ENCODE results near the gene CLCN7. TPM values are rescaled to one million over a fixed set of nuclear protein-coding genes. Genes with fewer than 3 reads are reported as not detected.

Gene CLCN7
- total RNA-seq, 2 experiments from 2014 or later, result 31.1 to 62.4 TPM

- no peaks in the 10 kb centered on the region; the same call in 1 of the 2 replicates for H3K79me2 ChIP-seq (ENCODE audit: insufficient read depth, low read depth, low read length)
- H3K4me3 ChIP-seq (ENCODE audit: low read depth, low read length, poor library complexity, severe bottlenecking), result peak overlapping the region; percentile 70
- H3K9me3 ChIP-seq (ENCODE audit: low read length), result no peaks in the 10 kb centered on the region
- TF ChIP-seq EZH2phosphoT487 (IDR thresholded peaks at IDR 0.05; ENCODE audit: borderline replicate concordance, low read depth, low read length), result no peak
- TF ChIP-seq CTCF (conservative IDR thresholded peaks at IDR 0.05; ENCODE audit: low read length), result no peak
- H3K9me2 ChIP-seq (ENCODE audit: insufficient read depth, low read length), result no peaks in the 10 kb centered on the region
- peaks cover 12% of the 10 kb centered on the region for H3K4me1 ChIP-seq (ENCODE audit: insufficient read depth, low read length, poor library complexity, severe bottlenecking)
- DNase-seq (ENCODE audit: low spot score), result peak; percentile 92
- POLR2A ChIA-PET, result no interaction called here
- intact Hi-C loops (cut with micrococcal nuclease; ENCODE audit: unreplicated experiment), result no loop called here
- no TSS peak for BruUV-seq (replicated peaks)
- H4K20me1 ChIP-seq (ENCODE audit: insufficient read depth, low read length), result peaks cover 4% of the 10 kb centered on the region; the same call in 1 of the 2 replicates
- no peak overlapping the region for H2AFZ ChIP-seq (ENCODE audit: low read length)
- CTCF ChIA-PET (ENCODE audit: unreplicated experiment), result no interaction called here
- peak overlapping the region; percentile 90 for H3K4me2 ChIP-seq (ENCODE audit: low read length)
- H3K27ac ChIP-seq (ENCODE audit: low read depth, low read length, poor library complexity, severe bottlenecking), result no peak overlapping the region
- no peaks in the 10 kb centered on the region for H3K36me3 ChIP-seq (ENCODE audit: insufficient read depth, low read length)
These were observed 66.5 kb downstream of the CLCN7 start for GRCh38 chr16:1408171-1408837.

- H3K36me3 ChIP-seq (ENCODE audit: insufficient read depth, low read length), result peaks cover 4% of the 10 kb centered on the region
- no peaks in the 10 kb centered on the region; the same call in 1 of the 2 replicates for H3K79me2 ChIP-seq (ENCODE audit: insufficient read depth, low read depth, low read length)
- peaks cover 10% of the 10 kb centered on the region for H3K4me1 ChIP-seq (ENCODE audit: insufficient read depth, low read length, poor library complexity, severe bottlenecking)
- intact Hi-C loops (cut with micrococcal nuclease; ENCODE audit: unreplicated experiment), result no loop called here
- no peak overlapping the region for H3K27ac ChIP-seq (ENCODE audit: low read depth, low read length, poor library complexity, severe bottlenecking)
- no peaks in the 10 kb centered on the region for H3K9me3 ChIP-seq (ENCODE audit: low read length)
- no TSS peak for BruUV-seq (replicated peaks)
- H3K4me2 ChIP-seq (ENCODE audit: low read length), result peak overlapping the region; percentile 90
- peak overlapping the region; percentile 70 for H3K4me3 ChIP-seq (ENCODE audit: low read depth, low read length, poor library complexity, severe bottlenecking)
- H4K20me1 ChIP-seq (ENCODE audit: insufficient read depth, low read length), result peaks cover 4% of the 10 kb centered on the region; the same call in 1 of the 2 replicates
- ChIA-PET POLR2A (no interaction called here), CTCF (ENCODE audit: unreplicated experiment) (no interaction called here)
- TF ChIP-seq CTCF (conservative IDR thresholded peaks at IDR 0.05; ENCODE audit: low read length), result no peak
- TF ChIP-seq EZH2phosphoT487 (IDR thresholded peaks at IDR 0.05; ENCODE audit: borderline replicate concordance, low read depth, low read length), result no peak
- H2AFZ ChIP-seq (ENCODE audit: low read length), result no peak overlapping the region
- no peak for DNase-seq (ENCODE audit: low spot score)
- no peaks in the 10 kb centered on the region for H3K9me2 ChIP-seq (ENCODE audit: insufficient read depth, low read length)
These were observed 67.1 kb downstream of the CLCN7 start for GRCh38 chr16:1407753-1408152.

GRCh38 chr16:1403733-1404132 lies 71.1 kb downstream of the CLCN7 start:
- Histone ChIP-seq H3K9me2 (ENCODE audit: insufficient read depth, low read length) (no peaks in the 10 kb centered on the region), H2AFZ (ENCODE audit: low read length) (no peak overlapping the region), H3K4me3 (ENCODE audit: low read depth, low read length, poor library complexity, severe bottlenecking) (no peak overlapping the region), H3K79me2 (ENCODE audit: insufficient read depth, low read depth, low read length) (no peaks in the 10 kb centered on the region; the same call in 1 of the 2 replicates), H3K36me3 (ENCODE audit: insufficient read depth, low read length) (peaks cover 15% of the 10 kb centered on the region), H4K20me1 (ENCODE audit: insufficient read depth, low read length) (peaks cover 4% of the 10 kb centered on the region; the same call in 1 of the 2 replicates), H3K9me3 (ENCODE audit: low read length) (no peaks in the 10 kb centered on the region), H3K4me1 (ENCODE audit: insufficient read depth, low read length, poor library complexity, severe bottlenecking) (peaks cover 10% of the 10 kb centered on the region), H3K27ac (ENCODE audit: low read depth, low read length, poor library complexity, severe bottlenecking) (no peak overlapping the region), H3K4me2 (ENCODE audit: low read length) (no peak overlapping the region)
- intact Hi-C loops (cut with micrococcal nuclease; ENCODE audit: unreplicated experiment), result no loop called here
- DNase-seq (ENCODE audit: low spot score), result no peak
- no peak for TF ChIP-seq CTCF (conservative IDR thresholded peaks at IDR 0.05; ENCODE audit: low read length)
- no peak for TF ChIP-seq EZH2phosphoT487 (IDR thresholded peaks at IDR 0.05; ENCODE audit: borderline replicate concordance, low read depth, low read length)
- CTCF ChIA-PET (ENCODE audit: unreplicated experiment), result no interaction called here
- no TSS peak for BruUV-seq (replicated peaks)
- POLR2A ChIA-PET, result no interaction called here
